A549 (cell line): ENCODE results near the gene ADCY3. TPM values are rescaled to one million over a fixed set of nuclear protein-coding genes. Genes with fewer than 3 reads are reported as not detected.

Experiments used
- ATAC-seq, 2 experiments: fragments of 200-7000 bp in 1 of 2; fragments of >200 bp in 1 of 2; cut with Nextera tagmentation in 1 of 2; cut with Tn5 transposase in 1 of 2; 3 replicates each; pipeline versions ENCODE4 v1.8.0 to v1.9.1; 2018 to 2020; ENCODE audit warnings: mild to moderate bottlenecking in 1 of 2, moderate library complexity in 1 of 2
- CTCF ChIA-PET: fragments of 300-600 bp; sonication (Branson Sonifier 250); formaldehyde crosslinking; extraction: SDS; loops from one replicate; lab custom pipeline; 2021; ENCODE audit warnings: antibody characterized with exemption, inconsistent platforms; lab: Yijun Ruan, JAX
- POLR2A ChIA-PET: fragments of 350-600 bp; formaldehyde crosslinking; extraction: SDS; loops from one replicate; lab custom pipeline; 2021; ENCODE audit warnings: antibody characterized with exemption, inconsistent platforms; lab: Yijun Ruan, JAX
- DNase-seq, 2 experiments: peaks; one replicate each; pipeline versions ENCODE4 v3.0.0 to v3.0.0-alpha.2; 2011 to 2016; ENCODE audit warnings: low read depth in 1 of 2, low spot score in 1 of 2
- FAIRE-seq: peaks from 2 replicates; lab custom pipeline; 2011; peaks lifted over from hg19 to GRCh38; lab: Jason Lieb, UNC
- H3K27ac ChIP-seq, 2 experiments: fragments of >200 bp; sonication (Bioruptor Twin); formaldehyde crosslinking; 3 replicates each; pipeline ENCODE4 v1.5.1; 2016 to 2017
- H3K4me1 ChIP-seq: fragments of >200 bp; sonication (Bioruptor Twin); formaldehyde crosslinking; 3 replicates; pipeline ENCODE4 v1.6.1; 2016
- H3K4me2 ChIP-seq: fragments of >200 bp; sonication (Bioruptor Twin); formaldehyde crosslinking; 3 replicates; pipeline ENCODE4 v1.6.1; 2016
- H3K4me3 ChIP-seq: fragments of >200 bp; sonication (Bioruptor Twin); formaldehyde crosslinking; 3 replicates; pipeline ENCODE4 v1.5.1; 2016
- H3K9me3 ChIP-seq: fragments of >200 bp; sonication (Bioruptor Twin); formaldehyde crosslinking; 3 replicates; pipeline ENCODE4 v1.6.1; 2016
- CBX8 ChIP-seq: fragments of 200-600 bp; sonication (generic); IDR thresholded peaks from 2 replicates; pipeline ENCODE4 v1.6.1; 2016
- CEBPB ChIP-seq, 2 experiments: fragments of >200 bp in 1 of 2; sonication (Bioruptor Twin) in 1 of 2; formaldehyde crosslinking in 1 of 2; IDR thresholded peaks; 2 replicates each; pipeline ENCODE4 v1.6.1; 2012 to 2016
- EHF ChIP-seq: fragments of 250-450 bp; sonication (Bioruptor Pico); IDR thresholded peaks from 2 replicates; pipeline ENCODE4 v1.5.0; 2020; ENCODE audit warnings: mild to moderate bottlenecking
- FOXS1 ChIP-seq: fragments of 250-450 bp; sonication (Bioruptor Pico); IDR thresholded peaks from 2 replicates; pipeline ENCODE4 v1.5.0; 2020; ENCODE audit warnings: mild to moderate bottlenecking, moderate library complexity
- GATA3 ChIP-seq: IDR thresholded peaks from 2 replicates; pipeline ENCODE4 v1.6.1; 2012; ENCODE audit warnings: borderline replicate concordance
- HOXB5 ChIP-seq: fragments of 250-450 bp; sonication (Bioruptor Pico); IDR thresholded peaks from 2 replicates; pipeline ENCODE4 v1.5.0; 2020; ENCODE audit warnings: mild to moderate bottlenecking, moderate library complexity
- JUNB ChIP-seq: fragments of >200 bp; sonication (Bioruptor Twin); formaldehyde crosslinking; IDR thresholded peaks from 2 replicates; pipeline ENCODE4 v1.6.1; 2016
- MYC ChIP-seq: IDR thresholded peaks from 2 replicates; pipeline ENCODE4 v1.6.1; 2012; ENCODE audit warnings: mild to moderate bottlenecking, inconsistent platforms, low read length, improper control_type of control experiment, borderline replicate concordance
- NR3C1 ChIP-seq: fragments of >200 bp; sonication (Bioruptor Twin); formaldehyde crosslinking; IDR thresholded peaks from 3 replicates; pipeline ENCODE4 v1.6.1; 2017
- POLR2AphosphoS2 ChIP-seq: conservative IDR thresholded peaks from 2 replicates; pipeline ENCODE4 v1.6.1; 2012; ENCODE audit warnings: low read length, improper control_type of control experiment, inconsistent platforms
- RAD21 ChIP-seq, 2 experiments: fragments of >200 bp in 1 of 2; sonication (Bioruptor Twin) in 1 of 2; formaldehyde crosslinking in 1 of 2; IDR thresholded peaks in 1 of 2; conservative IDR thresholded peaks in 1 of 2; 2 replicates in 1 of 2; 3 replicates in 1 of 2; pipeline ENCODE4 v1.6.1; 2012 to 2018; ENCODE audit warnings: inconsistent platforms in 1 of 2
- RFX5 ChIP-seq: fragments of 450-650 bp; IDR thresholded peaks from 2 replicates; pipeline ENCODE4 v1.7.1; 2014; ENCODE audit warnings: antibody characterized with exemption, mild to moderate bottlenecking, moderate library complexity
- SMC3 ChIP-seq: fragments of >200 bp; sonication (Bioruptor Twin); formaldehyde crosslinking; IDR thresholded peaks from 3 replicates; pipeline ENCODE4 v1.6.1; 2018; ENCODE audit warnings: inconsistent platforms
- ZFP36 ChIP-seq: fragments of 450-650 bp; IDR thresholded peaks from 2 replicates; pipeline ENCODE4 v1.6.1; 2014; ENCODE audit warnings: borderline replicate concordance; ENCODE audit not compliant: partially characterized antibody
- WGBS: methylation state at CpG from one replicate; pipeline ENCODE4 v1.1.6; 2017; ENCODE audit errors: missing lambda C conversion rate; 5-methylcytosine and 5-hydroxymethylcytosine counted together
- polyA plus RNA-seq, 4 experiments: library from polyadenylated mRNA; depleted of rRNA in 3 of 4; stranded (reverse); fragments of >200 nt; fragmentation: RNase III in 1 of 4; extraction: RNeasy Plus Mini Kit Qiagen cat#74134 plus additional on column Dnase treatment in 1 of 4; gene quantifications; 2 replicates in 3 of 4; 3 replicates in 1 of 4; pipeline ENCODE4 v1.2.3, GENCODE V29; 2011 to 2017
- TF ChIP-seq, protein P1 (sequence below): fragments of >200 bp; sonication (Bioruptor Twin); formaldehyde crosslinking; IDR thresholded peaks from 3 replicates; pipeline ENCODE4 v1.6.1; 2016
- TF ChIP-seq, protein P2 (sequence below): fragments of 200-600 bp; sonication (generic); IDR thresholded peaks from 2 replicates; pipeline ENCODE4 v1.6.1; 2016; ENCODE audit warnings: antibody characterized with exemption, mild to moderate bottlenecking, moderate library complexity
- TF ChIP-seq, protein P3 (sequence below): fragments of 450-650 bp; IDR thresholded peaks from 2 replicates; pipeline ENCODE4 v1.6.1; 2014; ENCODE audit warnings: antibody characterized with exemption
- TF ChIP-seq, protein P4 (sequence below): IDR thresholded peaks from 2 replicates; pipeline ENCODE4 v1.6.1; 2012; ENCODE audit warnings: low read depth, borderline replicate concordance

The ADCY3 gene
- polyA plus RNA-seq, 2 of the 4 experiments (the other 2 are of a cell fraction) = 37.4 to 65.4 TPM

DNA sequence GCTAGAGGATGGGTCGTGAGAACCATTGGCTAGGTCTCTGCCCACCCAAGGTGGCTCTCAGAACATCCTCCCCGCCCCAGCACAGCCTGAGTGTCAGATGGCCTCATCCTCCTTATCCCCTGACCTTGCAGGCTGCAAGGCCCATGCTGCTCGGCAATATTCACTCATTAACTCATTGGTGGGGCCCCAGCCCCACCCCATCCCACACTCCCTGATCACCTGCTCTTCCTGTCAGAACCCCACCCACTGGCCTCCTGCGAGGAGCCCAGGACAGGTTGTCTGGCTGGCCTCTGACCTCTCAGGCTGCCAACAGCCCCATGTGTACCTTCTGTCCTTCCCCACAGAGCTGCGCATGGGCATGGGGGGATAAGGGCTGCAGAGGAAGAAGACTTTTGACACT is 5.3 kb downstream of the ADCY3 start (continued):
- TF ChIP-seq, protein P1, sequence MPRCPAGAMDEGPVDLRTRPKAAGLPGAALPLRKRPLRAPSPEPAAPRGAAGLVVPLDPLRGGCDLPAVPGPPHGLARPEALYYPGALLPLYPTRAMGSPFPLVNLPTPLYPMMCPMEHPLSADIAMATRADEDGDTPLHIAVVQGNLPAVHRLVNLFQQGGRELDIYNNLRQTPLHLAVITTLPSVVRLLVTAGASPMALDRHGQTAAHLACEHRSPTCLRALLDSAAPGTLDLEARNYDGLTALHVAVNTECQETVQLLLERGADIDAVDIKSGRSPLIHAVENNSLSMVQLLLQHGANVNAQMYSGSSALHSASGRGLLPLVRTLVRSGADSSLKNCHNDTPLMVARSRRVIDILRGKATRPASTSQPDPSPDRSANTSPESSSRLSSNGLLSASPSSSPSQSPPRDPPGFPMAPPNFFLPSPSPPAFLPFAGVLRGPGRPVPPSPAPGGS = no peak
- TF ChIP-seq POLR2AphosphoS2 (no peak), HOXB5 (no peak), RFX5 (no peak)

DNA sequence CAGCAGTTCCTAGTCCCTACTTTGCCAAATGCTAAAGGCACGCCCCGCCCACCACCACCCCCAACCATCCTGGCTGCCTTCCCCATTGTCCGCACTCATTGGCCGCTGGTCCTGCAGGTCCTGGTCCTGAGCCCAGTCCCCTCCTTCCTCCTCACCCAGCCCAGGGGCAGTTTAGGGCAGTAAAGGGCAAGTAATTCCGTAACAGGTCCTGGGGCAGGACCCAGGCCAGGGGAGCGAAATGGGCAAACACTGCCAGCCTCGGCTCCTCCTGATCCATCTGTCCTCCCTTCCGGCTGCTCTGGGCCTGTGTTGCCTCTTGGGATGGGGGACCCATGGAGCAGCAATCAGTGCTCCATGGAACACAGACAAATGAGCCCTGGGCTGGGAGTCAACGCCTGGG is 6.1 kb downstream of the ADCY3 start:
- Histone ChIP-seq H3K9me3 (peaks cover 6% of the 10 kb centered on the region; the same call in 2 of the 3 replicates), H3K4me3 (no peak overlapping the region), H3K27ac (no peak overlapping the region)
- POLR2A ChIA-PET = no interaction called here
- TF ChIP-seq ZFP36 = no peak
- no peak for TF ChIP-seq FOXS1 (CRISPR knock-in tag)
- TF ChIP-seq CBX8 = no peak
- no peak for TF ChIP-seq EHF (CRISPR knock-in tag)
- no peak for TF ChIP-seq JUNB
- TF ChIP-seq, protein P2, sequence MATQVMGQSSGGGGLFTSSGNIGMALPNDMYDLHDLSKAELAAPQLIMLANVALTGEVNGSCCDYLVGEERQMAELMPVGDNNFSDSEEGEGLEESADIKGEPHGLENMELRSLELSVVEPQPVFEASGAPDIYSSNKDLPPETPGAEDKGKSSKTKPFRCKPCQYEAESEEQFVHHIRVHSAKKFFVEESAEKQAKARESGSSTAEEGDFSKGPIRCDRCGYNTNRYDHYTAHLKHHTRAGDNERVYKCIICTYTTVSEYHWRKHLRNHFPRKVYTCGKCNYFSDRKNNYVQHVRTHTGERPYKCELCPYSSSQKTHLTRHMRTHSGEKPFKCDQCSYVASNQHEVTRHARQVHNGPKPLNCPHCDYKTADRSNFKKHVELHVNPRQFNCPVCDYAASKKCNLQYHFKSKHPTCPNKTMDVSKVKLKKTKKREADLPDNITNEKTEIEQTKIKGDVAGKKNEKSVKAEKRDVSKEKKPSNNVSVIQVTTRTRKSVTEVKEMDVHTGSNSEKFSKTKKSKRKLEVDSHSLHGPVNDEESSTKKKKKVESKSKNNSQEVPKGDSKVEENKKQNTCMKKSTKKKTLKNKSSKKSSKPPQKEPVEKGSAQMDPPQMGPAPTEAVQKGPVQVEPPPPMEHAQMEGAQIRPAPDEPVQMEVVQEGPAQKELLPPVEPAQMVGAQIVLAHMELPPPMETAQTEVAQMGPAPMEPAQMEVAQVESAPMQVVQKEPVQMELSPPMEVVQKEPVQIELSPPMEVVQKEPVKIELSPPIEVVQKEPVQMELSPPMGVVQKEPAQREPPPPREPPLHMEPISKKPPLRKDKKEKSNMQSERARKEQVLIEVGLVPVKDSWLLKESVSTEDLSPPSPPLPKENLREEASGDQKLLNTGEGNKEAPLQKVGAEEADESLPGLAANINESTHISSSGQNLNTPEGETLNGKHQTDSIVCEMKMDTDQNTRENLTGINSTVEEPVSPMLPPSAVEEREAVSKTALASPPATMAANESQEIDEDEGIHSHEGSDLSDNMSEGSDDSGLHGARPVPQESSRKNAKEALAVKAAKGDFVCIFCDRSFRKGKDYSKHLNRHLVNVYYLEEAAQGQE = no peak
- TF ChIP-seq, all 56 proteins: peak for 0
- peaks cover 2% of the 10 kb centered on the region; the same call in 2 of the 3 replicates for H3K4me1 ChIP-seq
- WGBS = 95% methylated on average over 7 of the region's 9 CpGs
- ATAC-seq = no peak
- DNase-seq = no peak
- CTCF ChIA-PET = no interaction called here
- H3K4me2 ChIP-seq = no peak overlapping the region
- no peak for FAIRE-seq

DNA sequence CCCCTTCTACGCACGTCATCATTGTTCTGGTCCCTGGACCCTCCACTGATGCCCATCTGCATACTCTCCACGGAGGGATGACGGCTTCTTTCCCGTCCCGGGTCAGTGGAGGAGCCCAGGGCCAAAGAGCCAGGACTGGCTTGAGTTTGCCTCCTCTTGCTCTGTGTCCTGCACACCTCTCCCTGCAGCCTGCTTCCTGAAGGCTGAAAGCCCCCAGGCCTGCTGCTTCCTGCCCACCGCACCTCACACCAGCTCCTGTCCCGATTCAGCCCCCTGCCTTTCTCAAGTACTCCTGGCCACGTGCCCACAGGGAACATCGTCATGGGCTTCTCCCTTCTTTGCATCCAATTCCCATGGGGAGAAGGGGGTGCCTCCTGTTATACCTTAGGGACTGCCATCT is 7.1 kb downstream of the ADCY3 start:
- TF ChIP-seq RAD21 (conservative IDR thresholded peaks at IDR 0.05 in 1 of 2, IDR thresholded peaks at IDR 0.05 in 1 of 2) = no peak
- FAIRE-seq (no peak), DNase-seq (no peak), ATAC-seq (no peak; a peak in 1 of 6 replicates)
- no peak overlapping the region for H3K4me2 ChIP-seq
- H3K9me3 ChIP-seq = peaks cover 6% of the 10 kb centered on the region; the same call in 2 of the 3 replicates
- ChIA-PET POLR2A (interaction anchor here (0.6 kb wide), 1 partner anchor 259 kb away, joined by 6 read pairs; no protein-coding TSS in a partner anchor), CTCF (interaction anchor here (1.2 to 1.9 kb wide), 2 partner anchors 9 to 62 kb away, joined by 3 to 6 read pairs; no protein-coding TSS in a partner anchor)
- H3K4me1 ChIP-seq = no peaks in the 10 kb centered on the region
- no peak overlapping the region for H3K4me3 ChIP-seq
- WGBS = 95% methylated on average over 10 of the region's 10 CpGs
- no peak overlapping the region for H3K27ac ChIP-seq

DNA sequence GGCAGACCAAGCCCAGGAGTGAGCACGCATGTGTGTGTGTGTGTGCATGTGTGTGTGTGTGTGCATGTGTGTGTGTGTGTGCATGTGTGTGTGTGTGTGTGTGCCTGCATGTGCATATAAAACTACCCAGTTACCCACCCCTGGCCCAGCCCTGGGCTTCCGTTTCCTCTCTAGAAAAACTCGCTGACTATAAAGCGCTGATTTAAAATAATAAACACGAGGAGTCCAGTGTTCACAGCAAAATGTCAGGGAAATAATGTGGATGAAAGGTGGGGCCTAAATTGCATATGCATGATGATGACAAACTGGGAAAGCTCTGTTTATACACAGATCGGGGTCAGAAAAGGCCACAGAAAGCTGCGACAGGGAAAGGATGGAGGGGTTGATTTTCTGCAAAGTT is 7.5 kb downstream of the ADCY3 start:
- H3K27ac ChIP-seq = no peak overlapping the region
- no peak overlapping the region for H3K4me3 ChIP-seq
- no peak for ATAC-seq
- 92% methylated on average over 7 of the region's 7 CpGs for WGBS
- H3K4me1 ChIP-seq = no peaks in the 10 kb centered on the region
- DNase-seq = no peak
- H3K9me3 ChIP-seq = peaks cover 6% of the 10 kb centered on the region; the same call in 2 of the 3 replicates
- ChIA-PET CTCF (interaction anchor here (1.2 to 1.9 kb wide), 2 partner anchors 9 to 62 kb away, joined by 3 to 6 read pairs; no protein-coding TSS in a partner anchor), POLR2A (no interaction called here)
- no peak for FAIRE-seq
- no peak overlapping the region for H3K4me2 ChIP-seq
- TF ChIP-seq, protein P3, sequence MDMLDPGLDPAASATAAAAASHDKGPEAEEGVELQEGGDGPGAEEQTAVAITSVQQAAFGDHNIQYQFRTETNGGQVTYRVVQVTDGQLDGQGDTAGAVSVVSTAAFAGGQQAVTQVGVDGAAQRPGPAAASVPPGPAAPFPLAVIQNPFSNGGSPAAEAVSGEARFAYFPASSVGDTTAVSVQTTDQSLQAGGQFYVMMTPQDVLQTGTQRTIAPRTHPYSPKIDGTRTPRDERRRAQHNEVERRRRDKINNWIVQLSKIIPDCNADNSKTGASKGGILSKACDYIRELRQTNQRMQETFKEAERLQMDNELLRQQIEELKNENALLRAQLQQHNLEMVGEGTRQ = no peak
- TF ChIP-seq, protein P2 = no peak
- TF ChIP-seq MYC = no peak
- no peak for TF ChIP-seq NR3C1
- no peak for TF ChIP-seq CEBPB (IDR thresholded peaks at IDR 0.05)
- no peak for TF ChIP-seq SMC3
- TF ChIP-seq, protein P1 = no peak
- no peak for TF ChIP-seq GATA3
- TF ChIP-seq, protein P4, sequence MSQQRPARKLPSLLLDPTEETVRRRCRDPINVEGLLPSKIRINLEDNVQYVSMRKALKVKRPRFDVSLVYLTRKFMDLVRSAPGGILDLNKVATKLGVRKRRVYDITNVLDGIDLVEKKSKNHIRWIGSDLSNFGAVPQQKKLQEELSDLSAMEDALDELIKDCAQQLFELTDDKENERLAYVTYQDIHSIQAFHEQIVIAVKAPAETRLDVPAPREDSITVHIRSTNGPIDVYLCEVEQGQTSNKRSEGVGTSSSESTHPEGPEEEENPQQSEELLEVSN = no peak
- TF ChIP-seq POLR2AphosphoS2 = no peak
